HG03108 (cell line): ENCODE results near the gene PITPNB.

Experiments
- ATAC-seq: cut with Tn5 transposase; IDR thresholded peaks from one replicate; pipeline ENCODE4 v1.9.1; 2021; ENCODE audit warnings: moderate library complexity; ENCODE audit not compliant: unreplicated experiment

Gene PITPNB

DNA sequence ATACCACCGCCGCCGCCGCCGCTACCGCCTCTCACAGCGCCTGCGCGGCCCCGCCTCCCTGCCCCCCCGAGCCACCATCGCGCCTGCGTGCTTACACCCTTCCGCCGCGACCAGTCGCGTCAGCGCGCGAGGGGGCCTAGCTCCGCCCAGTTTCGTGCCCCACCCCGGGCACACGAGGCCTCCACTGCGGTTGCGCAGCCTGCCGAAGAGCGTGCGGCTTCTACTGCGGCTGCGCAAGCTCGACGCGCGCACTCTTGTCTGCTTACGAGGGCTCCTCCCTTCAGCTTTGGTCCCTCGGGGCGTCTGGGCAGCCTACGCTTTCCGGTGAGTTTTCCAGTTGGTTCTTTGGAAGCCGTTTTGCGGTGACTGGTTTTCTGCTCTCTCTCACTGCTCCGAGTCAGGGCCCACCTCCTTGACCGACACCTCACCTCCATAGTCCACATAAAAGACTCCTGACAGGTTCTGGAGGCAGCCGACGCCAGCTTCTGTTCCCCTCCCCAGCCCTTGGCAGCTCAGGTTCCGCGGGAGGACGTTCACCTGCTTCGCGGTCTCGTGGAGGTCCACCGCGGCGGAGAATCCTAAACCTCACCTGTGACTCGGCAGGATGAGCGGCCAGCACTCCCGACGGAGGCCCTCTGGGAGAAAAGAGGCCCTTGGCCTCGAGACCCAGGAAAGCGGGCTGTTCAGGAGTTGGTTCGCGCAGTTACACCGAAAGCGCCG is at the start of gene PITPNB:
Gene PITPNB (minus strand): TSS at position 35 of the 720 bp plus-strand sequence. CDS start 65 bp downstream, outside the sequence.
- peak; percentile 80 for ATAC-seq

DNA sequence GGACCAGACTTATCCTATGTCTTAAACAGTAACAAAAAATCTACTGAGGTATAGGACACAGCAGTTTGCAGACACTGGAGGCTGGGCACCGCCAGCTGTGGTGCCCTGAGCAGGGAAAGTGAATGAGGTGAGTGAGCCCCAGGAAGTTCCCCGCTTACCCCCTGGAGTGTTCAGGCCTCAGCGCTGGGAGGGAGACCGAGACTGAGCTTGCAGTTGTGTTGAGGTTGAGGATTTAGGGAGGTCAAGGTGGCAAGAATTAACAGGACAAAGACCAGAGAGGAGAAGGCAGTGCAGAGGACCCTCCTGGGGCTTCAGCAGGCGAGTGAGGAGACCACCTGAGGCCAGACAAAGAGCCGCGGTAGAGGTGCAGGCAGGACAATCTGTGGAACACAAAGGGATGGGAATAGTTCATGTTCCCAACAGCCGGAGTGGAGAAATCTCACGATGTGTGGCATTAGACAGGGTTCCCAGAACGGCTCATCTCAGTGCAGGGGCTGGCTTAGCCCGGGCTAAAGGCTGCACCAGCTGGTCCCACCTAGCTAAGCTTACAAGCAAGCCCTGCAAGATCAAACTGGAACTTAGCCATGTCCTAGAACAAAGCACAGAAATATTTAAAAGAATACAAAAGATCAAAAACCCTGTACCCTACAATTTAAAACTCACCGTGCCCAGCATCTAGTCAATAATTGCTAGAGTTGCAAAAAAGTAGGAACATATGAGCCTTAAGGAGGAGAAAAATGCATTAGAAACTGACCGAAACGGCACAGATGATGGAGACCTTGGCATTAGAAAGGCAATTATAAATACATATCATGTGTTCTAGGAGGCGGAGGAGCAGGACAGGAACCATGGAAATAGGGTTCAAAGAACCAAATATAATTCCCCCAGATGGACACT is 47.4 kb upstream of the PITPNB start:
- no peak for ATAC-seq

- no peak for ATAC-seq
Observed at GRCh38 chr22:27962268-27963044, 43.4 kb upstream of the PITPNB start.

- ATAC-seq = no peak
Observed at GRCh38 chr22:27961680-27962079, 42.6 kb upstream of the PITPNB start.

DNA sequence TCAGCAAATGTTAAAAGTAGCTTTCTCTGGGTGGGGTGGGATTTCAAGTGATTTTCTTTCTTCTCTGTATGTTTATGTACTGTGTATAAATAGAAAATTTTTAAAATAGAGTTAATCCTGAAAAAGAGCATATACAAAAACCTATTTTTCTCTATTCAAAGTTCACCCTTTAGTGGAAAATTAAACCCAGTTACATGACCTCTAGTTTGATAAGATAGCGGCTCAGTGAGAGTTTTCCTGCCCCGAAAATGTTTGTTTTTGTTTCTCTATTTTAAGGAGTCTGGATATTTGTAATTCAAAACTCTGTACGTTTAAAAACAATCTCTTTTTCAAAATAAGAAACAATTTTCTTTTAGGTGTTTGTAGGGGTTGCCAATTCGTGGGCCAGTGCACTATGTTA is 42.1 kb upstream of the PITPNB start:
- no peak for ATAC-seq

DNA sequence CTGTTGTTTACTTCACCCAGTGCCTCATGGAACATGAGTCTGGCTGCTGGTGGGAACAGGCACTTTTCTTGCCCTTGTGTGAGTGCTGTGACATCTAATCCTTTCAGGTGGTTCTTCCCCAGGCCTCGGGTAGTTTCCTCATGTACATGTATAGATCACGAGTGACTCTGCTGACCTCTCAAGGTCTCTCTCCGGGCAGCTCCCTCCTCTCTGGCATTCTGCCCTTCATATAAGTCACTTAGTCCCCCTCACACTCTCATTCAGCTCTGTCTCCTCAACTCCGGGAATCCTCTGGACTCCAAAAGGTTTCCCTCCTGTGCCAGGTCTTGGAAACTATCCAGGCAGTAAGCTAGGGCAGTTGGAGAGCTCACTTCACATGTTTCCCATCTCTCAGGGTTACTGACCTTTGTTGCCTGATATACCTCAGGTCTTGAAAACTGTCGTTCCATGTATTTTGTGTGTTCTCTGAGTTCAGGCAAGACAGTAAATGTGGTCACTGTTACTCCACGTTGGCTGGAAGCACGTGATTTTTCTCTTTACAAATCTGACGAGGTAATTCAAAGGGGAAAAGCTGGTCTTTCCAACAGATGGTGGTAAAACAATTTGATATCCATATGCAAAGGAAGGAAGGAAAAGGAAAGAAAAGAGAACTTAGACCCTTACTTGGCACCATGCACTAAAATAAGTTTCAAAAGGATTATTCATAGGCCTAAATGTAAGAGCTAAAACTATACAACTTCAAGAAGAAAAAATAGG is 40.5 kb upstream of the PITPNB start:
- ATAC-seq = no peak

GRCh38 chr22:27952779-27953178 is 33.7 kb upstream of the PITPNB start:
- no peak for ATAC-seq

- ATAC-seq = no peak
Observed at GRCh38 chr22:27952091-27952490, 33.0 kb upstream of the PITPNB start.

DNA sequence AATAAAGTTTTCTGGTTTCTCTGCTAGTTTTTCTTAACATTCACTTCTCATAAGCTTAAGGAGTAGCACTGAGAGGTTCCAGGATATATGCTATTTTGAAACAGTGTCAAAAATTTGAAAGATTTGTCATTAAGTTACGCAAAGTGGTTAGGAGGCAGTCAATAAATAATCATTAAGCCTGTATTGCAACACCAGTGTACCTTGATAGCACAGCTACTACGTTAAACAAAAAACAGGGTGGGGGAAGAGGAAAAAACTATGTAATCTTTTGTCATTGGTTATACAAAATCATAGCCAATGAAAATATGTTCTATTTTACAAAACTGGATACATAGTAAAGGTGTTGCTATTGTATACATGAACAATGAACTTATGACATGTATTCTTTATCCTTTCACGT is 30.4 kb upstream of the PITPNB start:
- ATAC-seq = no peak

- no peak for ATAC-seq
Observed at GRCh38 chr22:27948569-27948968, 29.5 kb upstream of the PITPNB start.

GRCh38 chr22:27947448-27947847 is 28.4 kb upstream of the PITPNB start:
- ATAC-seq = no peak

DNA sequence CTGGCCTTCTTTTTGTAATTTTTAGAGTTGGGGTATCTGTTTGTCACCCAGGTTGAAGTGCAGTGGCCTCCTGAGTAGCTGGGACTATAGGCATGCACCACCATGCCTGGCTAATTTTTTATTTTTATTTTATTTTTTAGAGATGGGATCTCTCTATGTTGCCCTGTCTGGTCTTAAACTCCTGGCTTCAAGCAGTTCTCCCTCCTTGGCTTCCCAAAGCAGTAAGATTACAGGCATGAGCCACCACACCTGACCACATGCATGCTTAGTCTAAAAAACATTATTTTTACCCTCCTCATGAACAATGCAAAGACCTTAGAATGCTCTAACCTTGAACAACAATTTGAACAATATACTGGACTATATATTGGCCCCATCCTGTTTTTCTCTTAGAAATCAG is 22.1 kb upstream of the PITPNB start:
- no peak for ATAC-seq

GRCh38 chr22:27937453-27937852 is 18.4 kb upstream of the PITPNB start:
- no peak for ATAC-seq

DNA sequence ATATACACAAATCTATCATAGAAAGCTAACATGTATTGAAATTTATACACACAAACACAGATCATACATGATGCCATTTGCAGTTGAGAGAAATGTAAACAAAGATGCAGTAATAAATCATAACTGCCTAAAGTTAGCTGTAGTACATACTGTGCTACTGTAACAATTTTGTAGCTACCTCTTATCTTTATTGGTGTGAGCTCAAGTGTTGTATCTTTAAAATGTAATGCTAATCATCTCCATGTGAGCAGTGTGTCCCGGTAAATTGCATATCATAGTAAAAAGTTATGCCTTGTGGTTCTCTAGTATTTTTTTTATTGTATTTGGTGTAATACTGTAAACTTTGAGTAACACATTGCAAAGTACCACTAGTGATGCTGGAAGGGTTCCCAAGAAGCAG is 16.8 kb upstream of the PITPNB start:
- ATAC-seq = no peak

GRCh38 chr22:27934069-27934468 is 15.0 kb upstream of the PITPNB start:
- ATAC-seq = no peak

DNA sequence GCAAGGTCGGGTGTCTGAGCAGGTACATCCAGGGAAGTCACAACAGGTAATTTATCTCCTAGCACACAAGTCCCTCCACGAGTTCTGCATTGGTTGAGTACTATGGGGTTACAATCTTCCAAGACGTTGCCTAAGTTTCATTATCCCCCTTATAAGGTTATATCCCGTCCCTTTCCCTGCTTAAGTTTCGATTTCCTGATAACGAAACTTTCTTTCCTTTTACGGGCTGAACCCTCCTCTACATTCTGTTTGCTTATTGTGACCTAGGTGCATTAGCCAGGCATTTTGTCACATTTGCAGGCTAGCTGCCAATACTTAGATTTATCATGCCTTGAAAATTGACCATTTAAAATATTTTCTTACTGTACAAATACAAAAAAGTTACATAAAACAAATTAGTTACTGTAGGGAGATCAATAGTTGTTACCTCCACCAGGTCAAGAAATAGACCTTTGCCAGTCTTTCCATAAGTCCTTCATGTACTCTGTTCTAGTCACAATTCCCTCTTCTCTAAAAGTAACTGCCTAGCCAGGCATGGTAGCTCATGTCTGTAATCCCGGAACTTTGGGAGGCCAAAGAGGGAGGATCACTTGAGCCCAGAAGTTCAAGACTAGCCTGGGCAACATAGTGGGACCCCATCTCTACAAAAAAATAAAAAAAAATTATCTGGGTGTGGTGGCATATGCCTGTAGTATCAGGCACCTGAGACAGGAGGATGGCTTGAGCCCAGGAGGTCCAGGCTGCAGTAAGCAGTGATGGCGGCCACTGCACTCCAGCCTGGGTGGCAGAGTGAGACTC is 14.3 kb upstream of the PITPNB start:
- ATAC-seq = no peak

DNA sequence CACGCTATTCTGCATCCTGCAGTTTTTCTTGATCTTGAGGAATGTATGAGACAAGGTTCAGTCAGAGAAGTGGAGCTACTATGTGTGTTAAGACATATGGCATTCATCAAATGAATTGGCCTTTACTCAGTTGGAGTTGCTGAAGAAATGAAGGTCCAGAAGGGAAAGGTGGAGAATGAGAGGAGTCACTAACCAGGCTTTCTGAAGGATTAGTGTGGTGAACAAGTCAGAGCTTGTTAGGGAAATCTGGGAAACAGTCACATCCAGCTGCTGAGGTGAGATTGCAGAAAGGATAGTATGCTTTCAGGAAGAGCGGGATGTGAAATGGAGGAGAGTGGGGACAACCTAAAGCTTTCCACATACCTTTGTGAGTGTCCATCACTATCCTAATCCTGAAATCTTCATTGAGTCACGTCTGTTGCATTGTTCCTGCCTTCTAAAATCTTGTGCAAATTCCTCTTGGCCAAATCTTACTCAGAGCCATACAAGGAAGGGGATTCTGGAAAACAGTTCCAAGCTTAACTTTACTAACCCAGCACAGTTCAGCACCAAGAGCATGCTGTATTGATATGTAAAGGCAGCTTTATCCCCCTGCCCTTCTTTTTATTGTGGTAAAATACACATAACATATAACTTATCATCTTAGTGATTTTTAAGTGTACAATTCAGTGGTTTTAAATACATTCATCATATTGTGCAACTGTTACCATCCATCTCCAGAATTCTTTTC is 11.4 kb upstream of the PITPNB start:
- no peak for ATAC-seq

DNA sequence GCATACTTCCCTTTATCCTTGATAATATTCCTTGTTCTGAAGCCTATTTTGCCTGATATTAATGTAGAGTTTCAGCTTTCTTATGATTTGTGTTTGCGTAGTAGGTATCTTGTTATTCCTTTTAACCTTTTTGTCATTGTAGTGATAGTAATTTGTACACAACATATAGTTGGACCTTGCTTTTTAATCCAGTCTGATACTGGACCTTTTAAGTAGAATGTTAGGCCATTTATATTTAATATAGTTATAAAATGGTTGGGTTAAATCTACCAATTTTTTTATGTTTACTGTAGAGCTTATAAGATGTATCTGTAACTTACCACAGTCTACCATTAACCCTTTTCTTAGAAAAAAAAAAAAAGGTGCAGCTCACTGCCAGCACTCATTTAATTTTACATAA is 8.6 kb upstream of the PITPNB start:
- ATAC-seq = no peak

DNA sequence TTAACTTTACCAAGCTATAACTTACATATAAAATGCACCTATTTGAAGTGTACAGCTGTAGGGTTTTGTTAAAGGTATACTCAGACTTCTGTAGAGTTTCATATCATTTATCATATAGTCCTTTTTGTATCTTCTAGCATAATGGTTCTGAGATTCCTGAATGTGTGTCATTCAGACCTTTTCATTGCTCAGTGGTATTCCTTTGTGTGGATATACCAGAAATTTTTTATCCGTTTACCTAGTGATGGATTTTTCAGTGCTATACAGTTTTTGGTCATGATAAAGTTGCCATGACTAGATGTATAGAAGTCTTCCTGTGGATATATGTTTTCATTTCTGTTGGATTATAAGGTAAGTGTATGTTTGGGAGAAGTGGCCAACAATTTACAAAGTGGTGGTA is 6.3 kb upstream of the PITPNB start:
- no peak for ATAC-seq
